GM18519 (cell line): ENCODE measurements around the gene SLC25A10.

Source experiments
- ATAC-seq: cut with Tn5 transposase; IDR thresholded peaks from one replicate; pipeline ENCODE4 v1.9.1; 2021; ENCODE audit warnings: mild to moderate bottlenecking, moderate library complexity; ENCODE audit not compliant: unreplicated experiment, low FRiP score

The SLC25A10 gene

DNA sequence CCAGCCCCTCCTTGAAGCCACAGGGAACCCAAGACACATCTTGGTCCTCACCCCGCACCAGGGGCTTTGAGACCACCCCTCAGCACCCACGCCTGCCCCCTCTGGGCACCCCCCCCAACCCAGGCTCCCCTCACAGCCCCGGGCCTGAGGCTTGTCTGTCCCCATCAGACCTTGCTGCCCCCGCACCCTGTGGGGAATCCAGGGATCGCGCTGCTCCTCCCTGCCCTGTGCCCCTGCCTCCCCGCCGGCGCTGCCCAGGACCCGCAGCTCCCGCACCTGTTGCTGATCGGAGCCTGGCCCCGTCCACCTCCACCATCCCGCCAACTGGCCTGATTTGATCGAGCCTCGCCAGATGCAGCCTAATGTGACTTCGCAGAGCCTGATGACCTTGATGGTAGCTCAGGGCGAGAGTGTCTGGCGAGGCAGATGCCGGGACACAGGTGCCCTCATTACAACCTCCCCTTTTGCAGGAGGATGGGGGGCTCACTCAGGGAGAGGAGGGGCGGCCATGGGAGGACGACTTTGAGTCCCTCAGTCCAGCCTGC is 29.0 kb downstream of the SLC25A10 start:
- no peak for ATAC-seq

DNA sequence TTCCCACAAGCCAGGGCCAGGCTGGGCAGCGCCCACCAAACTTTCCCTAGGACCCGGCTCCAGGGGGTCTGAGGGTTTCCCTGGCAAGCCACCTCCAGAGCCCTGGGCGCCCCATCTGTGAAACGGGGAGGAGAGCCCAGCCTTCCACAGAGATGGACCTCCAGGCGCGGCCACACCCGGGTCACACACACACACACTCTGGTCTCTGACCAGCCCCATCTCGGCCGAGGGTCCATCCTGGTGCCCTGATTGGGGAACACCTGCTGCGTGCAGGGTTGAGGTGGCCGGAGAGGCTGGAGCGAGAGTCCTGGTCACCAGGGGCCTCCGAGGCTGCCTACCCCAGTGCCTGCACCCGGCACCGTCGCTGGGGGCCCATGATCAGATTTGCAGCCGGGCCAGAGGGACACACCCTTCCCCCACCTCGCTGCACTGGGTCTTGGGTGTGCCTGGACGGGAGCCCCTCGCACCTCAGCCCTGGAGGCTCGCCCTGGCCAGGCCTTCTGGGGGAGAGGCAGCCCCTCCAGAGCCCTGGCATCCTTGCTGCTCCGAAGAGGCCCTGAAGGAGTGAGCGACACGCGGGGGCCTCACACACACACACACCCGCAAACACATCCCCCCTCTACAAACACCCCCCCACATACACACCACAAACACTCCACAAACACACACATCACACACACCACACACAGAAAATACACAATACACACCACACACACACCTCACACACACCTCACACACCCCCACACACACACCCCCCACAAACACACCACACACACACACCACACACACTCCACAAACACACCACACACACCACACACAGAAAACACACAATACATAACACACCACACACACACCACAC is 29.7 kb downstream of the SLC25A10 start:
- no peak for ATAC-seq
